H1 (cell line): ENCODE results near the gene GRIK2.

ENCODE experiments used
- POLR2A ChIP-seq, 2 experiments: IDR thresholded peaks; 1 replicate in 1 of 2; 2 replicates in 1 of 2; pipeline ENCODE4 v1.6.1; 2011; ENCODE audit warnings: low read depth in 2 of 2, low read length in 2 of 2, mild to moderate bottlenecking in 2 of 2; ENCODE audit errors: control extremely low read depth in 1 of 2
- TF ChIP-seq, protein P1 (sequence below), 3 experiments: IDR thresholded peaks; 1 replicate in 2 of 3; 2 replicates in 1 of 3; pipeline versions ENCODE4 v1.5.1 to v1.6.1; 2011; ENCODE audit warnings: low read length in 3 of 3, mild to moderate bottlenecking in 3 of 3, inconsistent platforms in 2 of 3, low read depth in 1 of 3, moderate library complexity in 1 of 3; ENCODE audit not compliant: insufficient read depth in 1 of 3; ENCODE audit errors: control extremely low read depth in 1 of 3

- TF ChIP-seq, protein P1, sequence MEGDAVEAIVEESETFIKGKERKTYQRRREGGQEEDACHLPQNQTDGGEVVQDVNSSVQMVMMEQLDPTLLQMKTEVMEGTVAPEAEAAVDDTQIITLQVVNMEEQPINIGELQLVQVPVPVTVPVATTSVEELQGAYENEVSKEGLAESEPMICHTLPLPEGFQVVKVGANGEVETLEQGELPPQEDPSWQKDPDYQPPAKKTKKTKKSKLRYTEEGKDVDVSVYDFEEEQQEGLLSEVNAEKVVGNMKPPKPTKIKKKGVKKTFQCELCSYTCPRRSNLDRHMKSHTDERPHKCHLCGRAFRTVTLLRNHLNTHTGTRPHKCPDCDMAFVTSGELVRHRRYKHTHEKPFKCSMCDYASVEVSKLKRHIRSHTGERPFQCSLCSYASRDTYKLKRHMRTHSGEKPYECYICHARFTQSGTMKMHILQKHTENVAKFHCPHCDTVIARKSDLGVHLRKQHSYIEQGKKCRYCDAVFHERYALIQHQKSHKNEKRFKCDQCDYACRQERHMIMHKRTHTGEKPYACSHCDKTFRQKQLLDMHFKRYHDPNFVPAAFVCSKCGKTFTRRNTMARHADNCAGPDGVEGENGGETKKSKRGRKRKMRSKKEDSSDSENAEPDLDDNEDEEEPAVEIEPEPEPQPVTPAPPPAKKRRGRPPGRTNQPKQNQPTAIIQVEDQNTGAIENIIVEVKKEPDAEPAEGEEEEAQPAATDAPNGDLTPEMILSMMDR (IDR thresholded peaks at IDR 0.05; ENCODE audit: control extremely low read depth in 1 of 3, insufficient read depth in 1 of 3, low read depth in 1 of 3, low read length in 3 of 3): no peak
- no peak for TF ChIP-seq POLR2A (IDR thresholded peaks at IDR 0.05; ENCODE audit: control extremely low read depth in 1 of 2, low read depth in 2 of 2, low read length in 2 of 2)
These were observed 41.1 kb downstream of the GRIK2 start for GRCh38 chr6:101434601-101435000.
